Panc1 (cell line): ENCODE results near the gene POLR2B. TPM values are rescaled to one million over a fixed set of nuclear protein-coding genes. Genes with fewer than 3 reads are reported as not detected.

Source experiments
- ATAC-seq: fragments of 200-7000 bp; cut with Tn5 transposase; 2 replicates; pipeline ENCODE4 v1.9.1; 2020; ENCODE audit warnings: mild to moderate bottlenecking, moderate library complexity
- BruUV-seq: library from RNA; stranded (reverse); fragments of 400-500 nt; replicated peaks from 2 replicates; lab custom pipeline; 2021; lab: Mats Ljungman, UMichigan
- CTCF ChIA-PET: fragments of 300-600 bp; sonication (Branson Sonifier 250); formaldehyde crosslinking; loops from one replicate; lab custom pipeline; 2022; ENCODE audit warnings: antibody characterized with exemption; lab: Charles Lee
- POLR2A ChIA-PET: fragments of 300-600 bp; sonication (Branson Sonifier 250); formaldehyde crosslinking; loops from one replicate; lab custom pipeline; 2022; ENCODE audit warnings: antibody characterized with exemption; lab: Charles Lee
- DNase-seq: peaks from one replicate; pipeline ENCODE4 v3.0.0-alpha.2; 2010; ENCODE audit warnings: low read depth, low spot score
- H3K27ac ChIP-seq: 2 replicates; pipeline ENCODE4 v1.5.1; 2011; ENCODE audit warnings: mild to moderate bottlenecking, low read length, inconsistent platforms
- H3K27me3 ChIP-seq: fragments of 200-500 bp; sonication (Bioruptor generic); 2 replicates; pipeline ENCODE4 v1.6.0; 2014; ENCODE audit warnings: low read length, inconsistent platforms; ENCODE audit not compliant: control insufficient read depth, insufficient read depth
- H3K36me3 ChIP-seq: fragments of 200-500 bp; sonication (Bioruptor generic); 2 replicates; pipeline ENCODE4 v1.5.1; 2014; ENCODE audit warnings: inconsistent platforms, mild to moderate bottlenecking, low read length, moderate library complexity; ENCODE audit not compliant: control insufficient read depth, insufficient read depth
- H3K4me1 ChIP-seq: 2 replicates; pipeline ENCODE4 v1.5.1; 2011; ENCODE audit warnings: inconsistent platforms, mild to moderate bottlenecking, low read length, moderate library complexity; ENCODE audit not compliant: control insufficient read depth, insufficient read depth
- H3K4me3 ChIP-seq, 2 experiments: 2 replicates each; pipeline ENCODE4 v1.5.1; 2011 to 2012; ENCODE audit warnings: low read depth in 2 of 2, low read length in 2 of 2, mild to moderate bottlenecking in 2 of 2, inconsistent platforms in 1 of 2, moderate library complexity in 1 of 2
- H3K9me3 ChIP-seq: fragments of 200-500 bp; sonication (Bioruptor generic); 2 replicates; pipeline ENCODE4 v1.5.1; 2014; ENCODE audit warnings: low read depth, mild to moderate bottlenecking, inconsistent platforms, low read length, moderate library complexity; ENCODE audit not compliant: control insufficient read depth, insufficient read depth
- CTCF ChIP-seq: fragments of 450-650 bp; IDR thresholded peaks from 2 replicates; pipeline ENCODE4 v1.5.1; 2017; ENCODE audit warnings: mild to moderate bottlenecking
- POLR2AphosphoS5 ChIP-seq: IDR thresholded peaks from 2 replicates; pipeline ENCODE4 v1.6.1; 2012; ENCODE audit warnings: mild to moderate bottlenecking, low read depth, low read length, moderate library complexity
- REST ChIP-seq, 2 experiments: IDR thresholded peaks; 2 replicates each; pipeline ENCODE4 v1.6.1; 2011 to 2012; ENCODE audit warnings: low read depth in 2 of 2, control low read depth in 1 of 2, low read length in 1 of 2, mild to moderate bottlenecking in 1 of 2, moderate library complexity in 1 of 2; ENCODE audit not compliant: insufficient read depth in 1 of 2
- SIN3A ChIP-seq: IDR thresholded peaks from 2 replicates; pipeline ENCODE4 v1.6.1; 2012; ENCODE audit warnings: low read depth, mild to moderate bottlenecking, low read length, moderate library complexity, borderline replicate concordance; ENCODE audit not compliant: insufficient read depth
- TCF7L2 ChIP-seq: IDR thresholded peaks from 2 replicates; pipeline ENCODE4 v1.6.1; 2011; ENCODE audit warnings: mild to moderate bottlenecking, low read depth, low read length, inconsistent platforms
- in situ Hi-C: cut with HindIII; loops from 2 replicates; pipeline ENCODE4 v1.10.0; 2016; ENCODE audit warnings: low sequenced_read_pairs, low pct_unique_long_range_greater_than_20kb
- intact Hi-C: fragments of 100-400 bp; cut with micrococcal nuclease; formaldehyde crosslinking; loops from one replicate; pipeline ENCODE4 v1.10.0; 2022; ENCODE audit not compliant: unreplicated experiment
- total RNA-seq: library from RNA; stranded (reverse); gene quantifications from one replicate; pipeline ENCODE4 v1.2.1, GENCODE V29; 2021; ENCODE audit not compliant: unreplicated experiment

The POLR2B gene
- total RNA-seq, 1 experiment from 2014 or later = 84.1 TPM

GRCh38 chr4:56959100-56959499, 19.6 kb upstream of the POLR2B start:
- ATAC-seq = no peak
- Histone ChIP-seq H3K27me3 (no peaks in the 10 kb centered on the region), H3K4me1 (no peaks in the 10 kb centered on the region), H3K9me3 (no peaks in the 10 kb centered on the region), H3K4me3 (no peak overlapping the region), H3K27ac (no peak overlapping the region), H3K36me3 (no peaks in the 10 kb centered on the region; the same call in 1 of the 2 replicates)
- no peak for TF ChIP-seq SIN3A
- no peak for TF ChIP-seq POLR2AphosphoS5
- no peak for TF ChIP-seq CTCF
- TF ChIP-seq REST (IDR thresholded peaks at IDR 0.05; ENCODE audit: insufficient read depth in 1 of 2, low read depth in 2 of 2, low read length in 1 of 2) = no peak
- TF ChIP-seq TCF7L2 = no peak
- no peak for DNase-seq
- in situ Hi-C loops (no loop called here), intact Hi-C loops (no loop called here)
- ChIA-PET CTCF (no interaction called here), POLR2A (no interaction called here)
- no TSS peak for BruUV-seq

- BruUV-seq = no TSS peak
- TF ChIP-seq REST (IDR thresholded peaks at IDR 0.05; ENCODE audit: insufficient read depth in 1 of 2, low read depth in 2 of 2, low read length in 1 of 2) (no peak), SIN3A (no peak), POLR2AphosphoS5 (no peak), TCF7L2 (no peak), CTCF (no peak)
- ATAC-seq (no peak), DNase-seq (no peak)
- in situ Hi-C loops = no loop called here
- no peaks in the 10 kb centered on the region; the same call in 1 of the 2 replicates for H3K36me3 ChIP-seq
- H3K9me3 ChIP-seq = no peaks in the 10 kb centered on the region
- no peaks in the 10 kb centered on the region for H3K4me1 ChIP-seq
- H3K27me3 ChIP-seq = no peaks in the 10 kb centered on the region
- ChIA-PET POLR2A (no interaction called here), CTCF (no interaction called here)
- no peak overlapping the region; the same call in 1 of the 2 replicates for H3K27ac ChIP-seq
- no peak overlapping the region for H3K4me3 ChIP-seq
- intact Hi-C loops = no loop called here
Measured at GRCh38 chr4:56961107-56961500, 17.6 kb upstream of the POLR2B start.
